GM12872 (cell line): ENCODE measurements around the gene TRIM15.

Source experiments
- CTCF ChIP-seq: IDR thresholded peaks from 3 replicates; pipeline ENCODE4 v1.5.1; 2011; ENCODE audit warnings: low read depth, mild to moderate bottlenecking, low read length, moderate library complexity; ENCODE audit not compliant: insufficient read depth

Gene TRIM15

GRCh38 chr6:30129265-30130178, 33.8 kb upstream of the TRIM15 start:
- no peak for TF ChIP-seq CTCF

- TF ChIP-seq CTCF, result no peak
Measured at GRCh38 chr6:30130179-30130679, 33.1 kb upstream of the TRIM15 start.

GRCh38 chr6:30130887-30131862, 32.2 kb upstream of the TRIM15 start:
- TF ChIP-seq CTCF, result peak; percentile 98

- no peak for TF ChIP-seq CTCF
Measured at GRCh38 chr6:30131947-30132497, 31.3 kb upstream of the TRIM15 start.

GRCh38 chr6:30135147-30135546, 28.2 kb upstream of the TRIM15 start:
- TF ChIP-seq CTCF, result no peak

- no peak for TF ChIP-seq CTCF
Measured at GRCh38 chr6:30135757-30136156, 27.6 kb upstream of the TRIM15 start, which contains the start of gene TRIM40. TRIM40 (plus strand) TSS chr6:30136140; CDS start chr6:30137037, 897 bp downstream.
